T-cell (primary cell): ENCODE results near the gene TNS4. TPM values are rescaled to one million over a fixed set of nuclear protein-coding genes. Genes with fewer than 3 reads are reported as not detected.

ENCODE experiments used
- ATAC-seq, 4 experiments: fragments of 200-7000 bp in 3 of 4; fragments of 150-1000 bp in 1 of 4; cut with Tn5 transposase; replicated peaks in 1 of 4; 1 replicate in 3 of 4; 2 replicates in 1 of 4; pipeline ENCODE4 v1.10.0; 2021; ENCODE audit warnings: moderate library complexity in 3 of 4, mild to moderate bottlenecking in 2 of 4, moderate number of reproducible peaks in 1 of 4
- CTCF ChIA-PET, 2 donors: fragments of 300-600 bp; sonication (Branson Sonifier 250); formaldehyde crosslinking; loops; one replicate each; lab custom pipeline; 2022; ENCODE audit warnings: antibody characterized with exemption in 2 of 2; lab: Charles Lee
- POLR2A ChIA-PET, 2 donors: fragments of 300-600 bp; sonication (Branson Sonifier 250); formaldehyde crosslinking; loops; one replicate each; lab custom pipeline; 2022; ENCODE audit warnings: antibody characterized with exemption in 2 of 2; lab: Charles Lee
- DNase-seq, 35 experiments: peaks; one replicate each; pipeline versions ENCODE4 v3.0.0 to v3.0.0-alpha.2; 2013 to 2023
- H3K27ac ChIP-seq: one replicate; pipeline ENCODE4 v1.5.1; 2013; ENCODE audit warnings: low read length
- H3K27me3 ChIP-seq, 2 experiments: replicated peaks in 1 of 2; 1 replicate in 1 of 2; 2 replicates in 1 of 2; pipeline versions ENCODE4 v1.6.1 to v1.7.0; 2013; ENCODE audit warnings: low read length in 1 of 2, mixed read lengths in 1 of 2; ENCODE audit not compliant: control insufficient read depth in 2 of 2, insufficient read depth in 2 of 2; ENCODE audit errors: extremely low read depth in 1 of 2
- H3K36me3 ChIP-seq, 2 donors: 1 replicate in 1 of 2; 2 replicates in 1 of 2; pipeline versions ENCODE4 v1.6.1 to v1.7.0; 2013; ENCODE audit warnings: low read length in 1 of 2; ENCODE audit not compliant: control insufficient read depth in 2 of 2, insufficient read depth in 1 of 2; ENCODE audit errors: extremely low read depth in 1 of 2
- H3K4me1 ChIP-seq, 2 experiments: 1 replicate in 1 of 2; 2 replicates in 1 of 2; pipeline versions ENCODE4 v1.6.1 to v1.7.0; 2013; ENCODE audit warnings: low read length in 2 of 2, mixed read lengths in 1 of 2; ENCODE audit not compliant: insufficient read depth in 2 of 2, control insufficient read depth in 1 of 2; ENCODE audit errors: extremely low read depth in 1 of 2
- H3K4me3 ChIP-seq, 2 donors: 1 replicate in 1 of 2; 2 replicates in 1 of 2; pipeline versions ENCODE4 v1.5.1 to v1.7.0; 2013; ENCODE audit warnings: mild to moderate bottlenecking in 2 of 2, low read length in 1 of 2, moderate library complexity in 1 of 2; ENCODE audit not compliant: control insufficient read depth in 1 of 2; ENCODE audit errors: extremely low read depth in 1 of 2
- H3K9me3 ChIP-seq: 2 replicates; pipeline ENCODE4 v1.7.0; 2013
- H3K27ac Mint-ChIP-seq, 2 donors: one replicate each; pipeline ENCODE4 v1.8.0; 2020 to 2021; ENCODE audit warnings: mild to moderate bottlenecking in 2 of 2, mixed read lengths in 2 of 2
- H3K27me3 Mint-ChIP-seq, 2 donors: one replicate each; pipeline ENCODE4 v1.8.0; 2021 to 2022; ENCODE audit warnings: mixed read lengths in 2 of 2
- H3K36me3 Mint-ChIP-seq: one replicate; pipeline ENCODE4 v1.8.0; 2021; ENCODE audit warnings: mixed read lengths
- H3K4me1 Mint-ChIP-seq, 3 donors: one replicate each; pipeline ENCODE4 v1.8.0; 2020 to 2022; ENCODE audit warnings: mixed read lengths in 3 of 3, mild to moderate bottlenecking in 1 of 3
- H3K4me3 Mint-ChIP-seq, 3 donors: one replicate each; pipeline ENCODE4 v1.8.0; 2020 to 2022; ENCODE audit warnings: mild to moderate bottlenecking in 3 of 3, mixed read lengths in 3 of 3, moderate library complexity in 3 of 3
- H3K9me3 Mint-ChIP-seq, 3 donors: one replicate each; pipeline ENCODE4 v1.8.0; 2020 to 2022; ENCODE audit warnings: mixed read lengths in 3 of 3
- WGBS: methylation state at CpG from one replicate; pipeline ENCODE4 v1.1.5; 2013; ENCODE audit warnings: missing lambda C conversion rate; ENCODE audit not compliant: insufficient coverage; 5-methylcytosine and 5-hydroxymethylcytosine counted together
- total RNA-seq, 35 experiments: library from RNA in 6 of 35; stranded (reverse) in 6 of 35; fragments of 120-200 nt in 1 of 35; gene quantifications; one replicate each; pipeline versions ENCODE4 v1.2.1 to v1.2.4 and lab custom pipeline; 2013 to 2026

Gene TNS4
- total RNA-seq, 5 donors from 2014 or later (not counting 1 experiment from before 2014, with no cell fraction given) = 0.55 to 3.7 (median 0.66) TPM

- H3K27me3 Mint-ChIP-seq = no peaks in the 10 kb centered on the region
- ChIA-PET CTCF (interaction anchor here in 1 of 2 donors (0.5 kb wide), 1 partner anchor 8 kb away, joined by 4 read pairs; no protein-coding TSS in a partner anchor), POLR2A (interaction anchor here in 1 of 2 donors (0.8 kb wide), 1 partner anchor 33 kb away, joined by 3 read pairs; no protein-coding TSS in a partner anchor)
- Histone ChIP-seq H3K4me3 (no peak overlapping the region), H3K27ac (no peak overlapping the region), H3K4me1 (peaks cover 22 to 41% of the 10 kb centered on the region in 2 experiments), H3K27me3 (no peaks in the 10 kb centered on the region), H3K9me3 (peaks cover 4% of the 10 kb centered on the region), H3K36me3 (no peaks in the 10 kb centered on the region)
- ATAC-seq (no peak), DNase-seq (no peak)
- H3K4me3 Mint-ChIP-seq = no peak overlapping the region
- H3K4me1 Mint-ChIP-seq = peaks cover 29 to 55% (median 38%) of the 10 kb centered on the region in 3 donors
- 76% methylated on average over 2 of the region's 5 CpGs for WGBS
- peaks cover 0 to 15% (median 11%) of the 10 kb centered on the region in 3 donors for H3K9me3 Mint-ChIP-seq
- no peak overlapping the region for H3K27ac Mint-ChIP-seq
- peaks cover 24% of the 10 kb centered on the region for H3K36me3 Mint-ChIP-seq
Measured at GRCh38 chr17:40526668-40527067, 25.2 kb upstream of the TNS4 start.

GRCh38 chr17:40525294-40525693 is 23.9 kb upstream of the TNS4 start:
- Mint-ChIP-seq H3K36me3 (peaks cover 26% of the 10 kb centered on the region), H3K4me1 (peaks cover 23 to 49% (median 28%) of the 10 kb centered on the region in 3 donors), H3K4me3 (no peak overlapping the region), H3K27me3 (no peaks in the 10 kb centered on the region), H3K9me3 (peaks cover 0 to 15% (median 11%) of the 10 kb centered on the region in 3 donors), H3K27ac (no peak overlapping the region)
- DNase-seq (no peak), ATAC-seq (no peak)
- POLR2A ChIA-PET = interaction anchor here in 1 of 2 donors (0.6 kb wide), 1 partner anchor 55 kb away, joined by 3 read pairs; no protein-coding TSS in a partner anchor
- H3K27ac ChIP-seq = no peak overlapping the region
- WGBS = no CpG with 5 or more reads among the region's 1 CpG
- H3K27me3 ChIP-seq = no peaks in the 10 kb centered on the region
- H3K9me3 ChIP-seq = peaks cover 4% of the 10 kb centered on the region
- peaks cover 20 to 40% of the 10 kb centered on the region in 2 experiments for H3K4me1 ChIP-seq
- no peaks in the 10 kb centered on the region for H3K36me3 ChIP-seq
- CTCF ChIA-PET = interaction anchor here in 1 of 2 donors (0.8 to 0.9 kb wide), 2 partner anchors 107 to 118 kb away, joined by 3 read pairs; partner anchors contain the start of gene TOP2A
- H3K4me3 ChIP-seq = no peak overlapping the region

- Mint-ChIP-seq H3K27ac (no peak overlapping the region), H3K27me3 (no peaks in the 10 kb centered on the region), H3K36me3 (peaks cover 26% of the 10 kb centered on the region), H3K4me3 (no peak overlapping the region), H3K4me1 (peaks cover 24 to 47% (median 24%) of the 10 kb centered on the region in 3 donors), H3K9me3 (peaks cover 0 to 15% (median 11%) of the 10 kb centered on the region in 3 donors)
- ChIA-PET POLR2A (interaction anchor here in 1 of 2 donors (0.6 kb wide), 1 partner anchor 261 kb away, joined by 18 read pairs; no protein-coding TSS in a partner anchor), CTCF (interaction anchor here (0.6 to 1.4 kb wide), 5 partner anchors 8 to 109 kb away, joined by 3 to 5 read pairs (median 4); partner anchors contain the start of gene TOP2A (in 1 of the 2))
- no peak overlapping the region for H3K27ac ChIP-seq
- H3K36me3 ChIP-seq = no peaks in the 10 kb centered on the region
- no peak for ATAC-seq
- DNase-seq = no peak
- H3K4me3 ChIP-seq = no peak overlapping the region
- peaks cover 4% of the 10 kb centered on the region for H3K9me3 ChIP-seq
- 100% methylated on average over 1 of the region's 3 CpGs for WGBS
- H3K27me3 ChIP-seq = peaks cover 0 to 2% of the 10 kb centered on the region in 2 experiments
- peaks cover 21 to 40% of the 10 kb centered on the region in 2 experiments for H3K4me1 ChIP-seq
Measured at GRCh38 chr17:40524243-40524965, 23.0 kb upstream of the TNS4 start.

- POLR2A ChIA-PET = no interaction called here
- H3K4me1 ChIP-seq = peaks cover 28 to 45% of the 10 kb centered on the region in 2 experiments
- H3K9me3 ChIP-seq = peaks cover 4% of the 10 kb centered on the region
- CTCF ChIA-PET = interaction anchor here in 1 of 2 donors (0.7 kb wide), 1 partner anchor 116 kb away, joined by 3 read pairs; no protein-coding TSS in a partner anchor
- no peaks in the 10 kb centered on the region for H3K36me3 ChIP-seq
- WGBS = no CpG with 5 or more reads among the region's 5 CpGs
- H3K27ac ChIP-seq = no peak overlapping the region
- DNase-seq (no peak), ATAC-seq (no peak)
- H3K4me3 Mint-ChIP-seq = no peak overlapping the region
- H3K9me3 Mint-ChIP-seq = peaks cover 0 to 15% (median 11%) of the 10 kb centered on the region in 3 donors
- H3K27ac Mint-ChIP-seq = no peak overlapping the region
- H3K27me3 ChIP-seq = peaks cover 0 to 4% of the 10 kb centered on the region in 2 experiments
- H3K36me3 Mint-ChIP-seq = peaks cover 26% of the 10 kb centered on the region
- H3K4me3 ChIP-seq = no peak overlapping the region
- H3K4me1 Mint-ChIP-seq = peaks cover 27 to 47% (median 27%) of the 10 kb centered on the region in 3 donors
- no peaks in the 10 kb centered on the region for H3K27me3 Mint-ChIP-seq
Measured at GRCh38 chr17:40522961-40523310, 21.5 kb upstream of the TNS4 start.

- H3K4me1 ChIP-seq = peaks cover 29 to 50% of the 10 kb centered on the region in 2 experiments
- Mint-ChIP-seq H3K36me3 (peaks cover 26% of the 10 kb centered on the region), H3K4me1 (peaks cover 31 to 48% (median 31%) of the 10 kb centered on the region in 3 donors), H3K9me3 (peaks cover 0 to 15% (median 11%) of the 10 kb centered on the region in 3 donors), H3K4me3 (no peak overlapping the region), H3K27ac (peak overlapping the region in 1 of 2 donors; percentile 13), H3K27me3 (no peaks in the 10 kb centered on the region)
- no peak overlapping the region for H3K27ac ChIP-seq
- DNase-seq = no peak
- POLR2A ChIA-PET = no interaction called here
- CTCF ChIA-PET = no interaction called here
- peaks cover 0 to 4% of the 10 kb centered on the region in 2 experiments for H3K27me3 ChIP-seq
- H3K36me3 ChIP-seq = no peaks in the 10 kb centered on the region
- no peak for ATAC-seq
- H3K4me3 ChIP-seq = no peak overlapping the region
- peaks cover 4% of the 10 kb centered on the region for H3K9me3 ChIP-seq
- 98% methylated on average over 5 of the region's 7 CpGs for WGBS
Measured at GRCh38 chr17:40522250-40522960, 21.0 kb upstream of the TNS4 start.
